GM19455 (cell line): ENCODE measurements around the gene RNASE7.

Source experiments
- ATAC-seq: cut with Tn5 transposase; IDR thresholded peaks from one replicate; pipeline ENCODE4 v1.9.1; 2021; ENCODE audit not compliant: unreplicated experiment

RNASE7 gene

GRCh38 chr14:21042918-21043317 lies 756 bp downstream of the RNASE7 start:
- no peak for ATAC-seq

GRCh38 chr14:21043387-21043973 lies 1.3 kb downstream of the RNASE7 start:
- ATAC-seq: no peak

- ATAC-seq: no peak
Observed at GRCh38 chr14:21043974-21044618, 1.9 kb downstream of the RNASE7 start.

GRCh38 chr14:21047378-21047781 lies 5.2 kb downstream of the RNASE7 start:
- ATAC-seq: no peak

- no peak for ATAC-seq
Observed at GRCh38 chr14:21048638-21049037, 6.5 kb downstream of the RNASE7 start.

GRCh38 chr14:21049271-21049673 lies 7.1 kb downstream of the RNASE7 start:
- ATAC-seq: no peak

GRCh38 chr14:21050597-21050996 lies 8.4 kb downstream of the RNASE7 start:
- ATAC-seq: no peak

- no peak for ATAC-seq
Observed at GRCh38 chr14:21053184-21054122, 11.3 kb downstream of the RNASE7 start.

- no peak for ATAC-seq
Observed at GRCh38 chr14:21054123-21054767, 12.1 kb downstream of the RNASE7 start.

GRCh38 chr14:21054768-21055145 lies 12.6 kb downstream of the RNASE7 start:
- ATAC-seq: no peak

- no peak for ATAC-seq
Observed at GRCh38 chr14:21055432-21056117, 13.4 kb downstream of the RNASE7 start.

- no peak for ATAC-seq
Observed at GRCh38 chr14:21056520-21057163, 14.5 kb downstream of the RNASE7 start.

- no peak for ATAC-seq
Observed at GRCh38 chr14:21057803-21058675, 15.9 kb downstream of the RNASE7 start, which contains the start of gene RNASE8. Gene RNASE8 (plus strand): TSS chr14:21057822. CDS start chr14:21057893, 71 bp downstream.

GRCh38 chr14:21058903-21059302 lies 16.7 kb downstream of the RNASE7 start:
- ATAC-seq: no peak

- no peak for ATAC-seq
Observed at GRCh38 chr14:21059842-21060613, 17.9 kb downstream of the RNASE7 start.

GRCh38 chr14:21060614-21061346 lies 18.6 kb downstream of the RNASE7 start:
- ATAC-seq: no peak

- no peak for ATAC-seq
Observed at GRCh38 chr14:21061347-21061668, 19.1 kb downstream of the RNASE7 start.

GRCh38 chr14:21063479-21063878 lies 21.3 kb downstream of the RNASE7 start:
- ATAC-seq: no peak
